OCI-LY7 (cell line): ENCODE measurements around the gene RNF145.

Source experiments
- CTCF ChIP-seq: fragments of 200-600 bp; sonication (generic); conservative IDR thresholded peaks from 2 replicates; pipeline ENCODE4 v1.5.1; 2014; ENCODE audit warnings: mild to moderate bottlenecking, antibody characterized with exemption, low read length, moderate library complexity, mixed read lengths
- EZH2phosphoT487 ChIP-seq: fragments of 200-600 bp; sonication (generic); IDR thresholded peaks from 2 replicates; pipeline ENCODE4 v1.6.1; 2018; ENCODE audit warnings: low read depth, borderline replicate concordance, mild to moderate bottlenecking, mixed run types, antibody characterized with exemption, low read length, moderate library complexity, mixed read lengths

GRCh38 chr5:159257007-159257406, 47.7 kb upstream of the RNF145 start:
- TF ChIP-seq CTCF: no peak
- no peak for TF ChIP-seq EZH2phosphoT487
